ENCODE measurements around the gene LSAMP.

The LSAMP gene

GRCh38 chr3:116429479-116430269 is 15.6 kb downstream of the LSAMP start:
- no peak for DNase-seq (ENCODE audit: low spot score)

GRCh38 chr3:116426036-116426435 is 19.3 kb downstream of the LSAMP start:
- DNase-seq (ENCODE audit: low spot score), result no peak

GRCh38 chr3:116425126-116425525 is 20.2 kb downstream of the LSAMP start:
- no peak for DNase-seq (ENCODE audit: low spot score)

GRCh38 chr3:116423945-116424344 is 21.3 kb downstream of the LSAMP start:
- DNase-seq (ENCODE audit: low spot score), result no peak

- DNase-seq (ENCODE audit: low spot score), result no peak
These were observed 21.9 kb downstream of the LSAMP start for GRCh38 chr3:116423374-116423773.

- no peak for DNase-seq (ENCODE audit: low spot score)
These were observed 28.1 kb downstream of the LSAMP start for GRCh38 chr3:116417151-116417550.

- peak; percentile 5 for DNase-seq (ENCODE audit: low spot score)
These were observed 32.0 kb downstream of the LSAMP start for GRCh38 chr3:116413319-116413718.

GRCh38 chr3:116408473-116408872 is 36.8 kb downstream of the LSAMP start:
- DNase-seq (ENCODE audit: low spot score), result no peak

- DNase-seq (ENCODE audit: low spot score), result no peak
These were observed 40.1 kb downstream of the LSAMP start for GRCh38 chr3:116405231-116405630.

- DNase-seq (ENCODE audit: low spot score), result no peak
These were observed 45.5 kb downstream of the LSAMP start for GRCh38 chr3:116399701-116400226.

GRCh38 chr3:116394365-116394764 is 50.9 kb downstream of the LSAMP start:
- DNase-seq (ENCODE audit: low spot score), result no peak

- no peak for DNase-seq (ENCODE audit: low spot score)
These were observed 52.1 kb downstream of the LSAMP start for GRCh38 chr3:116393199-116393598.

GRCh38 chr3:116392291-116392690 is 53.0 kb downstream of the LSAMP start:
- no peak for DNase-seq (ENCODE audit: low spot score)

- no peak for DNase-seq (ENCODE audit: low spot score)
These were observed 53.7 kb downstream of the LSAMP start for GRCh38 chr3:116391296-116392201.

- DNase-seq (ENCODE audit: low spot score), result no peak
These were observed 55.0 kb downstream of the LSAMP start for GRCh38 chr3:116390318-116390717.

- no peak for DNase-seq (ENCODE audit: low spot score)
These were observed 56.4 kb downstream of the LSAMP start for GRCh38 chr3:116388867-116389385.

GRCh38 chr3:116386168-116386567 is 59.1 kb downstream of the LSAMP start:
- no peak for DNase-seq (ENCODE audit: low spot score)

- no peak for DNase-seq (ENCODE audit: low spot score)
These were observed 60.6 kb downstream of the LSAMP start for GRCh38 chr3:116384717-116385116.

- no peak for DNase-seq (ENCODE audit: low spot score)
These were observed 67.2 kb downstream of the LSAMP start for GRCh38 chr3:116378077-116378476.

- no peak for DNase-seq (ENCODE audit: low spot score)
These were observed 70.4 kb downstream of the LSAMP start for GRCh38 chr3:116374901-116375300.

GRCh38 chr3:116367761-116368395 is 77.4 kb downstream of the LSAMP start:
- no peak for DNase-seq (ENCODE audit: low spot score)

- no peak for DNase-seq (ENCODE audit: low spot score)
These were observed 89.2 kb downstream of the LSAMP start for GRCh38 chr3:116356056-116356455.

Data from NAMALWA (cell line).